Measurements from ENCODE around the gene TMEM183A. TPM values are rescaled to one million over a fixed set of nuclear protein-coding genes. Genes with fewer than 3 reads are reported as not detected.
A peak's percentile ranks its signal among the peaks of the same experiment; 100 is the strongest.

The TMEM183A gene
- total RNA-seq, 1 experiment from 2014 or later, result 84.4 TPM

DNA sequence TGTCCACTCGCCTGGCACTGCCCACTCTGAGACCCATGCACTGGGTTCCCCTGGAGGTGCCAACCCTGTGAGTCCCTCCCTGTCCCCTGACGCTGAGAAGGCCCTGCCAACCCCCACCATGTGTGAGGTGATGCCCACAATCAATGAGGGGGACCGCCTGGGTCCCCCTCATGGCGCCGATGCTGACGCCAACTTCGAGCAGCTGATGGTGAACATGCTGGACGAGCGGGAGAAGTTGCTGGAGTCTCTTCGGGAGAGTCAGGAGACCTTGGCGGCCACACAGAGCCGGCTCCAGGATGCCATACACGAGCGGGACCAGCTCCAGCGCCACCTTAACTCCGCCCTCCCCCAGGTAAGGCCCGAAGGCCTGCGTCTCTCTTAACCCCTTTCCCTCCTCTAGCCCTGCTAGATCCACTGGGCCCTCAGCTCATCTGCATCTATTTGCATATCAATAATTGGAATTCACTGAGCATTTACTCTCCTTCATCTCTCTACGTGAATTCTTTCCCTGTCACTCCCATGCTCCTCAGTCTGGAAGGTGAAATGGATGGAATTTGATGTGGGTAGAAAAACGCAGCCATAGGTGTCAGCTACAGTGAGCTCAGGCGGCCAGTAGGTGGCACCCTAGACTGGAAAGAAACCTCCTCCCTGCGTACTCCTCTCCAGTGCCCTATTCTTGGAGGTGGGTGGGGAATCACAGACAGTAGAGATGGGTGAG lies 31.9 kb downstream of the TMEM183A start:
- H3K36me3 Mint-ChIP-seq (ENCODE audit: insufficient read depth, unreplicated experiment), result peaks cover 5% of the 10 kb centered on the region
- CTCF ChIA-PET, result interaction anchor here (0.6 to 5.4 kb wide), 20 partner anchors 9 to 340 kb away, joined by 3 to 88 read pairs (median 5); partner anchors contain the start of genes ADORA1 and PPFIA4
- H3K27ac Mint-ChIP-seq (ENCODE audit: unreplicated experiment), result no peak overlapping the region
- intact Hi-C loops (cut with micrococcal nuclease; ENCODE audit: unreplicated experiment), result loop anchor here (1.0 kb wide), 2 partner anchors 177 to 230 kb away; no protein-coding TSS in a partner anchor
- DNase-seq, result peak; percentile 83
- peak; percentile 91 for TF ChIP-seq CTCF (IDR thresholded peaks at IDR 0.05; ENCODE audit: unreplicated experiment)
- H3K9me3 Mint-ChIP-seq (ENCODE audit: low read depth, unreplicated experiment), result no peaks in the 10 kb centered on the region
- peaks cover 100% of the 10 kb centered on the region for H3K27me3 Mint-ChIP-seq (ENCODE audit: unreplicated experiment)
- no peak overlapping the region for H3K4me3 Mint-ChIP-seq (ENCODE audit: low read depth, unreplicated experiment)
- BruUV-seq (replicated peaks), result no TSS peak
- H3K4me1 Mint-ChIP-seq (ENCODE audit: low read depth, unreplicated experiment), result no peaks in the 10 kb centered on the region

DNA sequence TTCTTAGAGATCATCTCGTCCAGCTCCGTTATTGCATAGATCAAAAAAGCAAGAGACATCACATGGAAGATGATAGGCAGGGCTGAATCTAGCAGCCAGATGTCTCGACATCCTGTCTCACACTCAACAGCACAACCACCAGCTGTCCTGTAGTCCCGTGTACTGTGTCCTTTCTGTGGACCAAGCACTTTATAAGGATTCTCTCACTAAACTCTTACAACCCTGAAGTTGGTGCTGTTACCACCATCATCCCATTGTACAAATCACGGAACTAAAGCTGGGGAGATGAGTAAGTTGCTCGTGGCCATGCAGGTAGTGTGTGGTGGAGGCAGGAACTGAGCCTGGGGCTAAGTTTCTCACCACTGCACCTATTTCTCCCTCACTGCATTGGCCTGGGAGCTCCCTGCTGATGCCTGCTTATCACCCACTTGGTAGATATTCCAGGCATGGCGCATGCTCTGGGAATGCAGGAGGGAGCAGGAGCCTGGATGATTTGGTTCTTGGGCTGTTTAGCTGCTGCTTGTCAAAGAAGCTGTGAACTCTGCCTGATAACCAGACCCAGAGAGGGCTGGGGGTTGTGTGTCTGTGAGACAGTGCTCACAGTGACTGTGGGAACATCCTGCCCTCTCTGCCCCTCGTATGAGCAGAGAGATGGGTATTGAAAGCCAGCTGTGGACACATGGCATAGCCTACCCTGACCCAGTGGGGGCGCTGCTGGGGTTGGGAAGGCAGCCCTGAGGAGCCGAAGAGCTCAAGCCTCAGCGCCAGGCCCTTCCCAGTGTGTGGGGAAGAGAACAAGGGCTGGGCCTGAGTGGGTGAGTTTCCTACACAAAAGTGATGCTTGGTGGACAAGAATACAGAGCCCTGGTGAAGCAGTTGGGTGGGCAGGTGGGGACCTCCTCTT lies 32.7 kb downstream of the TMEM183A start:
- DNase-seq, result peak; percentile 26
- intact Hi-C loops (cut with micrococcal nuclease; ENCODE audit: unreplicated experiment), result loop anchor here (1.0 kb wide), 2 partner anchors 176 to 229 kb away; no protein-coding TSS in a partner anchor
- H3K4me3 Mint-ChIP-seq (ENCODE audit: low read depth, unreplicated experiment), result no peak overlapping the region
- peaks cover 100% of the 10 kb centered on the region for H3K27me3 Mint-ChIP-seq (ENCODE audit: unreplicated experiment)
- peaks cover 5% of the 10 kb centered on the region for H3K36me3 Mint-ChIP-seq (ENCODE audit: insufficient read depth, unreplicated experiment)
- no TSS peak for BruUV-seq (replicated peaks)
- H3K4me1 Mint-ChIP-seq (ENCODE audit: low read depth, unreplicated experiment), result no peaks in the 10 kb centered on the region
- H3K27ac Mint-ChIP-seq (ENCODE audit: unreplicated experiment), result no peak overlapping the region
- TF ChIP-seq CTCF (IDR thresholded peaks at IDR 0.05; ENCODE audit: unreplicated experiment), result no peak
- CTCF ChIA-PET, result interaction anchor here (0.8 to 5.4 kb wide), 21 partner anchors 9 to 233 kb away, joined by 3 to 88 read pairs (median 5); partner anchors contain the start of genes ADORA1 and PPFIA4
- H3K9me3 Mint-ChIP-seq (ENCODE audit: low read depth, unreplicated experiment), result no peaks in the 10 kb centered on the region

DNA sequence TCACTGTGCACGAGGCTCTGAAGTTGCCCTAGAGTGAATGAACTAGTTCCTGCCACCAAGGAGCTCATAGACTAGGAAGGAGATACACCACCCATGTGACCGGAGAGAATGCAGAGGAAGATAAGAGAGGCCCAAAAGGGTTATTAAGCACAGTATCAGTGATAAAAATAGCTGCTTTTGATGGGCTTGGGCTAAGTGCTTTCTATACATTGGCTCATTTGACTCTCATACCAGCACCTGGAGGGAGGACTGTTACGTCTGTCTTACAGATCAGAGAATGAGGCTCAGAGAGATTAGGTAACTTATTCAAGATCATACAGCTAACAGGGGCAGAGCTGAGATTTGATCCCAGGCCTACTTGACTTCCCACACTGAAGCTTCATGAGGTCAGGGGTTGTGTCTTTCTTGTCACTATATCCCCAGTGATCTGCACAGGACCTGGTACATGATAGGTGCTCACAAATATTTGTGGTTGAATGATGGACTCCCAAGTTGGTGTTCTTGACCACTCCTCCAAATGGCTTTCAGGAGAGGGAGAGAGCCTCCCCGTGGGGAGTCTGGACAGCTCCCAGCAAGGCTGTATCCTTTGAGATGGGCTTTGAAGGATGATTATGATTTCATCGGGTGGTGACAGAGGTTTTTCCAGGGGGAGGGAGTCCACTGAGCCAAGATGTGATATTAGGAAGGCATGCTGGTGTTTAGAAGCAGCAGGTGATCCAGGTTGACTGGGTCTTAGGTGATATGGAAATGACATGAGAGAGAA lies 33.5 kb downstream of the TMEM183A start:
- BruUV-seq (replicated peaks), result no TSS peak

More for the DNA sequence above, 33.5 kb downstream of the TMEM183A start:
- no peaks in the 10 kb centered on the region for H3K9me3 Mint-ChIP-seq (ENCODE audit: low read depth, unreplicated experiment)
- peaks cover 100% of the 10 kb centered on the region for H3K27me3 Mint-ChIP-seq (ENCODE audit: unreplicated experiment)
- TF ChIP-seq CTCF (IDR thresholded peaks at IDR 0.05; ENCODE audit: unreplicated experiment), result no peak
- CTCF ChIA-PET, result interaction anchor here (0.6 to 5.4 kb wide), 12 partner anchors 12 to 729 kb away, joined by 3 to 88 read pairs (median 6); partner anchors contain the start of gene PPFIA4
- intact Hi-C loops (cut with micrococcal nuclease; ENCODE audit: unreplicated experiment), result no loop called here
- no peak overlapping the region for H3K4me3 Mint-ChIP-seq (ENCODE audit: low read depth, unreplicated experiment)
- H3K27ac Mint-ChIP-seq (ENCODE audit: unreplicated experiment), result no peak overlapping the region
- no peaks in the 10 kb centered on the region for H3K36me3 Mint-ChIP-seq (ENCODE audit: insufficient read depth, unreplicated experiment)
- DNase-seq, result no peak
- no peaks in the 10 kb centered on the region for H3K4me1 Mint-ChIP-seq (ENCODE audit: low read depth, unreplicated experiment)

Measured in Calu3 (cell line).